ENCODE results near the gene JAKMIP1. TPM values are rescaled to one million over a fixed set of nuclear protein-coding genes. Genes with fewer than 3 reads are reported as not detected.

Gene JAKMIP1
- polyA plus RNA-seq, 1 donor from 2014 or later: 15.3 TPM

- TF ChIP-seq MXI1 (conservative IDR thresholded peaks at IDR 0.05; ENCODE audit: poor library complexity, severe bottlenecking): no peak
- TF ChIP-seq EZH2 (IDR thresholded peaks at IDR 0.05; ENCODE audit: borderline replicate concordance, insufficient read depth, low read length, poor library complexity, severe bottlenecking): no peak
- TF ChIP-seq REST (IDR thresholded peaks at IDR 0.05; ENCODE audit: borderline replicate concordance): no peak
- no peak for TF ChIP-seq TAF1 (IDR thresholded peaks at IDR 0.05; ENCODE audit: low read depth)
- TF ChIP-seq CTCF (IDR thresholded peaks at IDR 0.05; ENCODE audit: poor library complexity, severe bottlenecking): no peak
- TF ChIP-seq POLR2AphosphoS5 (IDR thresholded peaks at IDR 0.05): no peak
- TF ChIP-seq EP300 (conservative IDR thresholded peaks at IDR 0.05; ENCODE audit: poor library complexity, severe bottlenecking): no peak
- TF ChIP-seq RAD21 (conservative IDR thresholded peaks at IDR 0.05): no peak
- no peak for TF ChIP-seq SMC3 (conservative IDR thresholded peaks at IDR 0.05; ENCODE audit: poor library complexity)
- no peak overlapping the region for H3K4me2 ChIP-seq (ENCODE audit: low read length)
- no peak overlapping the region for H3K4me3 ChIP-seq (ENCODE audit: low read length)
- H3K79me2 ChIP-seq (replicated peaks; ENCODE audit: insufficient read depth, low read length): no peaks in the 10 kb centered on the region
- H3K9me2 ChIP-seq (ENCODE audit: insufficient read depth, low read length): no peaks in the 10 kb centered on the region
- H3K9me3 ChIP-seq (ENCODE audit: low read length): no peaks in the 10 kb centered on the region
- no peaks in the 10 kb centered on the region for H3F3A ChIP-seq (ENCODE audit: insufficient read depth, low read length, poor library complexity, severe bottlenecking)
- no peak overlapping the region for H3K9ac ChIP-seq (ENCODE audit: low read length)
- no peaks in the 10 kb centered on the region for H4K20me1 ChIP-seq (ENCODE audit: insufficient read depth)
- no peaks in the 10 kb centered on the region for H3K27me3 ChIP-seq (ENCODE audit: insufficient read depth, low read depth, low read length)
- no peaks in the 10 kb centered on the region for H3K36me3 ChIP-seq (ENCODE audit: insufficient read depth, low read length)
- H2AFZ ChIP-seq (ENCODE audit: low read depth, low read length): no peak overlapping the region
- H3K27ac ChIP-seq (ENCODE audit: low read length): no peak overlapping the region
Observed at GRCh38 chr4:6126971-6127745, 73.2 kb downstream of the JAKMIP1 start.

GRCh38 chr4:6125103-6125651 lies 75.2 kb downstream of the JAKMIP1 start:
- Histone ChIP-seq H3F3A (ENCODE audit: insufficient read depth, low read length, poor library complexity, severe bottlenecking) (no peaks in the 10 kb centered on the region), H3K27ac (ENCODE audit: low read length) (no peak overlapping the region), H4K20me1 (ENCODE audit: insufficient read depth) (no peaks in the 10 kb centered on the region), H3K4me2 (ENCODE audit: low read length) (no peak overlapping the region), H3K9ac (ENCODE audit: low read length) (no peak overlapping the region), H3K79me2 (replicated peaks; ENCODE audit: insufficient read depth, low read length) (no peaks in the 10 kb centered on the region), H3K9me3 (ENCODE audit: low read length) (no peaks in the 10 kb centered on the region), H3K36me3 (ENCODE audit: insufficient read depth, low read length) (no peaks in the 10 kb centered on the region), H3K27me3 (ENCODE audit: insufficient read depth, low read depth, low read length) (no peaks in the 10 kb centered on the region), H3K9me2 (ENCODE audit: insufficient read depth, low read length) (no peaks in the 10 kb centered on the region), H2AFZ (ENCODE audit: low read depth, low read length) (no peak overlapping the region), H3K4me3 (ENCODE audit: low read length) (no peak overlapping the region)
- TF ChIP-seq CTCF (IDR thresholded peaks at IDR 0.05; ENCODE audit: poor library complexity, severe bottlenecking) (no peak), EZH2 (IDR thresholded peaks at IDR 0.05; ENCODE audit: borderline replicate concordance, insufficient read depth, low read length, poor library complexity, severe bottlenecking) (no peak), POLR2AphosphoS5 (IDR thresholded peaks at IDR 0.05) (no peak), RAD21 (conservative IDR thresholded peaks at IDR 0.05) (no peak), TAF1 (IDR thresholded peaks at IDR 0.05; ENCODE audit: low read depth) (no peak), REST (IDR thresholded peaks at IDR 0.05; ENCODE audit: borderline replicate concordance) (no peak)

Measured in neural cell (in vitro differentiated cells).